ENCODE data around the gene BANF2. TPM values are rescaled to one million over a fixed set of nuclear protein-coding genes. Genes with fewer than 3 reads are reported as not detected.

Gene BANF2
- total RNA-seq, 1 experiment from 2014 or later = not detected

DNA sequence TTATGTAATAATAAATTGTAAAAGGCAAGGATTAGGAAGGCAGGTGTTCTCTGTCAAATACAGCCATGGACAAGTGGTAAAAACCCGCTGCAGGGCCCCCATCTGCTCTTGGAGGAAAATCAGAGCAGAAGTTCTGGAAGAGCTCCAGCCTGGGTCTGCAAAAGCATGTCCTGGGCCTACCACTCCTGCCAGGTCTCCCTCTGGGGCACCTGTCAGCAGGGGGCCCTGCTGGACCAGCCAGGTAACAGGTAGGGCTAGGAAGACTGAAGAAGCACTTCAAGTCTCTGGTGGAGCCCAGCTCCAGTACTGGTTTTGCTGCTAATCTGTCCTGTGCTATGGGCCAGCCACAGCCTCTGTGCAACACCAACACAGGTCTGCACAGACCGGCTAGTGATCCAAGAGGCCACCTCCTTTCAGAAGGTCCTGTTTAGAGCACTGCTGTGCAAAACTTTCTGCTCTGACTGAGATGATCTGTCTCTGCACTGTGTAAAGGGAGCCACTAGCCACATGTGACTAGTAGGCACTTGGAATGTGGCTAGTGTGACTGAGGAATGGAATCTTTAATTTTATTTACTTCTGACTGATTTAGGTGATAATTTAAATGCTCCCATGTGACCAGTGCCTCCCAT lies 47.9 kb upstream of the BANF2 start:
- H2BK5ac ChIP-seq (ENCODE audit: insufficient read length, low read length) = no peak overlapping the region
- no peak overlapping the region for H2BK15ac ChIP-seq (ENCODE audit: low read depth, low read length)
- no peak overlapping the region for H3K9ac ChIP-seq (ENCODE audit: extremely low read depth, insufficient read length, low read length)
- H4K5ac ChIP-seq (ENCODE audit: insufficient read length, low read depth, low read length) = no peak overlapping the region
- no peak for TF ChIP-seq CTCF (conservative IDR thresholded peaks at IDR 0.05)
- no peak overlapping the region for H3K56ac ChIP-seq (ENCODE audit: insufficient read length, low read depth, low read length)
- H3T11ph ChIP-seq (ENCODE audit: low read length) = no peak overlapping the region
- H2BK20ac ChIP-seq (ENCODE audit: low read depth, low read length, poor library complexity, severe bottlenecking) = no peak overlapping the region
- no peaks in the 10 kb centered on the region for H3K9me3 ChIP-seq (ENCODE audit: control insufficient read depth, low read depth, low read length)
- H3K79me1 ChIP-seq (ENCODE audit: insufficient read depth, low read depth, low read length, poor library complexity, severe bottlenecking) = peaks cover 5% of the 10 kb centered on the region
- H2AFZ ChIP-seq (ENCODE audit: low read length) = no peak overlapping the region
- Mint-ChIP-seq H3K4me1 (peaks cover 51 to 58% of the 10 kb centered on the region in 2 experiments), H3K36me3 (ENCODE audit: insufficient read depth in 1 of 3, low read depth in 3 of 3) (peaks cover 13 to 16% (median 15%) of the 10 kb centered on the region in 3 experiments; a peak in 6 of 7 replicates), H3K4me3 (no peak overlapping the region), H3K9me3 (no peaks in the 10 kb centered on the region), H3K27me3 (ENCODE audit: low read depth) (no peaks in the 10 kb centered on the region), H3K27ac (peak overlapping the region in 2 of 3 experiments; percentile 61 to 69; a peak in 3 of 7 replicates)
- H3K27me3 ChIP-seq (ENCODE audit: insufficient read depth, low read length) = no peaks in the 10 kb centered on the region
- H3K23ac ChIP-seq (ENCODE audit: insufficient read length, low read depth, low read length) = no peak overlapping the region
- H4K8ac ChIP-seq (replicated peaks; ENCODE audit: insufficient read length, low read depth, low read length) = no peak overlapping the region
- H3K14ac ChIP-seq (ENCODE audit: insufficient read depth, low read length) = no peak overlapping the region; the same call in 1 of the 2 replicates
- H3K4ac ChIP-seq (ENCODE audit: low read depth, low read length) = no peak overlapping the region
- no peak overlapping the region for H3K27ac ChIP-seq (ENCODE audit: insufficient read length, low read depth, low read length)
- no peak overlapping the region for H2BK120ac ChIP-seq (ENCODE audit: low read depth, low read length, poor library complexity, severe bottlenecking)
- no CpG with 5 or more reads among the region's 2 CpGs for WGBS (ENCODE audit: extremely low coverage, insufficient read length, low lambda C conversion rate)
- no peaks in the 10 kb centered on the region for H3K23me2 ChIP-seq (ENCODE audit: insufficient read length, low read depth, low read length, poor library complexity, severe bottlenecking)
- H3K18ac ChIP-seq (ENCODE audit: insufficient read length, low read depth, low read length) = no peak overlapping the region
- DNase-seq = no peak
- H2AK5ac ChIP-seq (ENCODE audit: insufficient read length, low read length) = no peak overlapping the region
- peaks cover 24% of the 10 kb centered on the region; the same call in 1 of the 2 replicates for H3K79me2 ChIP-seq (ENCODE audit: insufficient read depth, low read length)
- no peak overlapping the region for H4K91ac ChIP-seq (ENCODE audit: insufficient read length, low read depth, low read length)
- no peaks in the 10 kb centered on the region; the same call in 1 of the 2 replicates for H3K4me1 ChIP-seq (ENCODE audit: insufficient read depth, low read length)
- H4K20me1 ChIP-seq (ENCODE audit: control insufficient read depth, insufficient read depth, insufficient read length) = no peaks in the 10 kb centered on the region
- H2BK12ac ChIP-seq (ENCODE audit: insufficient read length, low read depth, low read length) = no peak overlapping the region
- no peak overlapping the region for H3K4me2 ChIP-seq (ENCODE audit: insufficient read depth, insufficient read length, low read length)
